Pancreas (tissue), 10 donors: ENCODE results near the gene DNAH8. TPM values are rescaled to one million over a fixed set of nuclear protein-coding genes. Genes with fewer than 3 reads are reported as not detected.

Source experiments
- ATAC-seq, 4 donors: fragments of 200-7000 bp; cut with Tn5 transposase; one replicate each; pipeline versions ENCODE4 v1.8.0 to v1.9.1; 2020; ENCODE audit warnings: mild to moderate bottlenecking in 4 of 4, moderate library complexity in 4 of 4
- DNase-seq, 6 donors: peaks; one replicate each; pipeline ENCODE4 v3.0.0-alpha.2; 2020
- FAIRE-seq: peaks from 2 replicates; lab custom pipeline; 2012; peaks lifted over from hg19 to GRCh38; lab: Jason Lieb, UNC
- H3K27ac ChIP-seq, 4 donors: fragments of 200-600 bp; sonication (generic); 1 replicate in 3 of 4; 2 replicates in 1 of 4; pipeline versions ENCODE4 v1.5.0 to v1.8.0; 2020
- H3K27me3 ChIP-seq, 4 donors: fragments of 200-600 bp; one replicate each; pipeline ENCODE4 v1.8.0; 2021
- H3K36me3 ChIP-seq, 3 donors: fragments of 200-600 bp; sonication (generic) in 1 of 3; one replicate each; pipeline versions ENCODE4 v1.5.0 to v1.8.0; 2020 to 2021
- H3K4me1 ChIP-seq, 3 donors: fragments of 200-600 bp; one replicate each; pipeline ENCODE4 v1.8.0; 2021
- H3K4me3 ChIP-seq, 4 donors: fragments of 200-600 bp; sonication (generic) in 2 of 4; one replicate each; pipeline versions ENCODE4 v1.5.0 to v1.8.0; 2020 to 2021
- H3K9me3 ChIP-seq, 4 donors: fragments of 200-600 bp; one replicate each; pipeline ENCODE4 v1.8.0; 2021
- WGBS, 2 donors: extraction: QIAGEN DNeasy Blood & Tissue Kit; methylation state at CpG; one replicate each; pipeline ENCODE4 v1.1.7; 2013; 5-methylcytosine and 5-hydroxymethylcytosine counted together
- intact Hi-C, 3 donors: fragments of 100-400 bp; cut with DNase I; formaldehyde crosslinking; loops; one replicate each; pipeline versions ENCODE4 v1.11.1 to v1.14.2; 2022
- polyA plus RNA-seq, 2 donors: library from polyadenylated mRNA; stranded (reverse); fragments of 200-250 nt; gene quantifications; one replicate each; pipeline ENCODE4 v1.2.3, GENCODE V29; 2013
- total RNA-seq, 6 donors: library from RNA; stranded (reverse); fragmentation: NEBNext Ultra II Directional in 4 of 6; extraction: Animal tissue kit (Norgen Biotek cat#: 25700) in 4 of 6; gene quantifications; one replicate each; pipeline versions ENCODE4 v1.2.1 to v1.2.4, GENCODE V29; 2021 to 2023
- TF ChIP-seq, protein P1 (sequence below), 4 donors: fragments of 200-600 bp; sonication (generic) in 3 of 4; IDR thresholded peaks; one replicate each; pipeline versions ENCODE4 v1.5.0 to v1.8.0; 2021; ENCODE audit warnings: antibody characterized with exemption in 4 of 4
- donor health status: healthy with polysubstance abuse.
- donor health status: DM: no; HTN: no; CAD: no; lungs with moderate emphysema.
- donor health status: DM: no; HTN: no; CAD: no.
- donor health status: control.
- donor health status: control.
- donor health status: Bipolar disorder and iron deficiency.
- donor health status: DM: yes; HTN: yes; CAD: no.
- donor health status: DM: no; HTN: no; CAD: no.
- donor health status: DM: no; HTN: no; CAD: no.
- donor health status: DM: yes; HTN: yes; CAD: no.

The DNAH8 gene
- total and polyA plus RNA-seq, 8 donors = not detected

DNA sequence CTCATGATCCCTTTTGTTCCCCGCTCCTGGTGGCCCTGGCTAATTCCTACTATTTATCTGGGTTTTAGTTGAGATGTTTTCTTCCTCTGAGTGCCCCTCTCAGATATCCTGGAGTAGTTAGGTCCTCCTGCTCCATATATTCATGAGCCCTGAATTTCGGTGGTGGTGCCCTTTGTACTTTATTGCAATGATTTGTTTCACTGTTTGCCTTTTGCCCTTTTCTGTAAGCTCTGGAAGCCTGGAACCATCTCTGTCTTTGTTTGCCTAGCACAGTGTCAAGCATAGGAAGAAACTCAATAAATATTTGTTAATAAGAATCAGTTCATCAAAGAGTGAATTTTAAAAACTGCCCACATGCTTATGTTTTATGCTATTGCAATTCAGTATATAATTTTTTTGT, 144.9 kb downstream of the DNAH8 start:
- no peaks in the 10 kb centered on the region for H3K27me3 ChIP-seq
- intact Hi-C loops = no loop called here
- TF ChIP-seq, protein P1, sequence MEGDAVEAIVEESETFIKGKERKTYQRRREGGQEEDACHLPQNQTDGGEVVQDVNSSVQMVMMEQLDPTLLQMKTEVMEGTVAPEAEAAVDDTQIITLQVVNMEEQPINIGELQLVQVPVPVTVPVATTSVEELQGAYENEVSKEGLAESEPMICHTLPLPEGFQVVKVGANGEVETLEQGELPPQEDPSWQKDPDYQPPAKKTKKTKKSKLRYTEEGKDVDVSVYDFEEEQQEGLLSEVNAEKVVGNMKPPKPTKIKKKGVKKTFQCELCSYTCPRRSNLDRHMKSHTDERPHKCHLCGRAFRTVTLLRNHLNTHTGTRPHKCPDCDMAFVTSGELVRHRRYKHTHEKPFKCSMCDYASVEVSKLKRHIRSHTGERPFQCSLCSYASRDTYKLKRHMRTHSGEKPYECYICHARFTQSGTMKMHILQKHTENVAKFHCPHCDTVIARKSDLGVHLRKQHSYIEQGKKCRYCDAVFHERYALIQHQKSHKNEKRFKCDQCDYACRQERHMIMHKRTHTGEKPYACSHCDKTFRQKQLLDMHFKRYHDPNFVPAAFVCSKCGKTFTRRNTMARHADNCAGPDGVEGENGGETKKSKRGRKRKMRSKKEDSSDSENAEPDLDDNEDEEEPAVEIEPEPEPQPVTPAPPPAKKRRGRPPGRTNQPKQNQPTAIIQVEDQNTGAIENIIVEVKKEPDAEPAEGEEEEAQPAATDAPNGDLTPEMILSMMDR (IDR thresholded peaks at IDR 0.05) = no peak
- H3K4me3 ChIP-seq = no peak overlapping the region
- WGBS, 2 donors = 75 to 77% methylated on average over 2 of the region's 2 CpGs
- no peak overlapping the region for H3K27ac ChIP-seq
- DNase-seq (no peak), FAIRE-seq (no peak), ATAC-seq (no peak)
- no peaks in the 10 kb centered on the region for H3K4me1 ChIP-seq
- no peaks in the 10 kb centered on the region for H3K9me3 ChIP-seq
- no peaks in the 10 kb centered on the region for H3K36me3 ChIP-seq

DNA sequence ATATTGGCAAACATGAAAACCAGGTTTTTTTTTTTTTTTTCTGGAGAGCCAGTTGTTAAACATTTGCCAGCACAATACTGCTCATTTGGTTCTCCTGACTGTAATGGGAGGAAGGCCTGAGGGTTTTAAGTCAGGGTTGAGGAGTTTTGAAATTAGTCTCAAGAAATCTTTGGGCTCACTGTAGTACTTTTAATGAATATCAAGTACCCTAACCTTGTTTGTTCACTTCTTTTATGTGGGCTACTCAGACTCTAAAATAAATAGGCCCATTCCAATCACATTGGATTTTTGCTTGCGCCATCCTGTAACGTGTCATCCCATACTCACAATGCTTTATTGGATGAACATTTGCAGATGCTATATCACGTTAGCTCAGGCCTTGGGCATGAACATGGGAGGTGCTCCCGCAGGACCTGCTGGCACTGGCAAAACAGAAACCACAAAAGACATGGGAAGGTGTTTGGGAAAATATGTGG, 146.9 kb downstream of the DNAH8 start:
- WGBS, 2 donors = 94 to 95% methylated on average over 4 of the region's 4 CpGs
- no peak for DNase-seq
- intact Hi-C loops = no loop called here
- no peak for FAIRE-seq
- Histone ChIP-seq H3K27ac (no peak overlapping the region), H3K4me1 (no peaks in the 10 kb centered on the region), H3K27me3 (no peaks in the 10 kb centered on the region), H3K36me3 (no peaks in the 10 kb centered on the region), H3K4me3 (no peak overlapping the region), H3K9me3 (no peaks in the 10 kb centered on the region)
- TF ChIP-seq, protein P1 (IDR thresholded peaks at IDR 0.05) = no peak
- ATAC-seq = no peak

DNA sequence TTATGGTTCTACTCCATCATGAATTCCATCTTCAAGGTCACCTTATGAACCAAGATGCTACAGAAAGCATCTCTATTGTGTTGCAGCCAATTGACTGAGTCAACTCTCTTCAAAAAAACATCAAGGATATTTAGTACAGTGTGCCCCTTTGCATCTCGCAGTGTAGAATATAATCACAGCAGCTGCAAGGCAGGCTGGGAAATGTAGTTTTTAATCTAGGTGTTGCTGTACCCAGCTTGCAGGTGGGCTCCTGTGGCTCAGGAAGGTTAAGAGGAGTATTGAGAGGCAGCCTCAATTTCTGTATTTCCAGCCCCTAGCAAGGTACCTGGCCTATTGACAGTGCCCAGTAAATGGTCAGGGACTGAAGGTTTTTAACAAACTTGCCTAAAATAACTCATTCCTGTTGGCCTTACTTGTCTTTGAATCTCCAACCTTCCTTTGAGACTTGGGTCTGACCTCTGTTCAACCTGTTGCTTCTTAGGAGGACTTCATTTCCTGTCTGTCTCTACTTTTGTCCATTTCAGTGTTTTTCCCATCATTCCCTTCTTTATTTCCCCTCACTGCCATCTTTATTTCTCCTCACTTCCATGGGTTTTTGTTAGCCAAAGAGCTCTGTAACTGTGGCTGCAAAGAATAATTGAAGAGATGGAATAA, 150.5 kb downstream of the DNAH8 start:
- no peak for FAIRE-seq
- TF ChIP-seq, protein P1 (IDR thresholded peaks at IDR 0.05) = no peak
- no peak overlapping the region for H3K4me3 ChIP-seq
- no peaks in the 10 kb centered on the region for H3K9me3 ChIP-seq
- no peak for DNase-seq
- no peaks in the 10 kb centered on the region for H3K4me1 ChIP-seq
- H3K27me3 ChIP-seq = no peaks in the 10 kb centered on the region
- intact Hi-C loops = no loop called here
- no peak for ATAC-seq
- H3K36me3 ChIP-seq = no peaks in the 10 kb centered on the region
- no peak overlapping the region for H3K27ac ChIP-seq
- WGBS, 2 donors = 43 to 46% methylated on average over 1 of the region's 1 CpG

DNA sequence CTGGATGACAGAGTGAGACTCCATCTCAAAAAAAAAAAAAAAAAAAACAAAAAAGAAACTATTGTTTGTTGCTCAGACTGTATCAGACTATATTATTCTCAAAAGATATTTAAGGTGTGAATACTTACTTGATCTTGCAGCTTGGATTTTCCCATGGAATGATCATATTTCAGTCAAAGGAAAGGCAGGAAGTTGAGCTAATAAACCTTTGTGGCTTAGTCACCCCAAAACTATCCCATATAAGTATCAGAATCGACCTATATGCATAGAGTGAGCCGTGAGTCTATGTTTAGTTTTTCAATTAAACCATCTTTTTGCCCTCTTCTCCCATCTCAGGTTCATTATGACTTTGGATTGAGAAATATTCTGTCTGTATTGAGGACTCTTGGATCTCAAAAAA, 152.6 kb downstream of the DNAH8 start:
- H3K27me3 ChIP-seq = no peaks in the 10 kb centered on the region

More for the DNA sequence above, 152.6 kb downstream of the DNAH8 start:
- no peaks in the 10 kb centered on the region for H3K4me1 ChIP-seq
- H3K4me3 ChIP-seq = no peak overlapping the region
- H3K36me3 ChIP-seq = no peaks in the 10 kb centered on the region
- TF ChIP-seq, protein P1 (IDR thresholded peaks at IDR 0.05) = no peak
- no peak for ATAC-seq
- no peak for DNase-seq
- no peak for FAIRE-seq
- intact Hi-C loops = no loop called here
- H3K9me3 ChIP-seq = no peaks in the 10 kb centered on the region
- H3K27ac ChIP-seq = no peak overlapping the region
- 72 to 76% methylated on average over 2 of the region's 2 CpGs for WGBS, 2 donors
